Skeletal muscle cell (primary cell): ENCODE measurements around the gene ST6GAL1.

Source experiments
- DNase-seq: peaks from one replicate; pipeline ENCODE4 v3.0.0-alpha.2; 2010; ENCODE audit warnings: low read depth
- H3K4me3 ChIP-seq: 2 replicates; pipeline ENCODE4 v1.5.1; 2011; ENCODE audit warnings: low read depth, mild to moderate bottlenecking, control low read depth, low read length, moderate library complexity

The ST6GAL1 gene

DNA sequence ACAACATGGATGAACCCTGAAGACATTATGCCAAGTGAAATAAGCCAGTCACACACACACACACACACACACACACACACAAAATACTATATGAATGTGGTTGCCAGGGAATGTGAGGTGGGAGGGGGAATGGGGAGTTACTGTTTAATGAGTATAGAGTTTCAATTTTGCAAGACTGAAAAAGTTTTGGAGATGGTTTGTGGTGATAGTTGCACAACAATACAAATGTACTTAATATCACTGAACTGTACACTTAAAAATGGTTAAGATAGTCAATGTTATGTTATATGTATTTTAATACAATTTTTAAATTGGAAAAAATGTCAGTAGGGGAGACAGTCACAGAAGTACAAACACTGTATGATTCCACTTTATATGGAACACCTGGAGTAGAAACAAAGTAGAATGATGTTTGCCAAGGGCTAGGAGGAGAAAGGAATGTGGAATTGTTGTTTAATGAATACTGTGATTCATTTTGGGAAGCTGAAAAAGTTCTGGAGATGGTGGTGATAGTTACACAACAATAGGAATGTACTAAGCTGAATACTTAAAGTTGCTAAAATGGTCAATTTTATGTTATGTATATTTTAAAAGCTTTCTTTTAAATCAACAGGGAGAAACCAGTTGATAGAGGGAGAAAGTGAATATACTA, 132.3 kb downstream of the ST6GAL1 start:
- H3K4me3 ChIP-seq: no peak overlapping the region
- peak; percentile 81 for DNase-seq

GRCh38 chr3:187063286-187064121, 133.2 kb downstream of the ST6GAL1 start:
- no peak overlapping the region for H3K4me3 ChIP-seq
- DNase-seq: peak; percentile 32

DNA sequence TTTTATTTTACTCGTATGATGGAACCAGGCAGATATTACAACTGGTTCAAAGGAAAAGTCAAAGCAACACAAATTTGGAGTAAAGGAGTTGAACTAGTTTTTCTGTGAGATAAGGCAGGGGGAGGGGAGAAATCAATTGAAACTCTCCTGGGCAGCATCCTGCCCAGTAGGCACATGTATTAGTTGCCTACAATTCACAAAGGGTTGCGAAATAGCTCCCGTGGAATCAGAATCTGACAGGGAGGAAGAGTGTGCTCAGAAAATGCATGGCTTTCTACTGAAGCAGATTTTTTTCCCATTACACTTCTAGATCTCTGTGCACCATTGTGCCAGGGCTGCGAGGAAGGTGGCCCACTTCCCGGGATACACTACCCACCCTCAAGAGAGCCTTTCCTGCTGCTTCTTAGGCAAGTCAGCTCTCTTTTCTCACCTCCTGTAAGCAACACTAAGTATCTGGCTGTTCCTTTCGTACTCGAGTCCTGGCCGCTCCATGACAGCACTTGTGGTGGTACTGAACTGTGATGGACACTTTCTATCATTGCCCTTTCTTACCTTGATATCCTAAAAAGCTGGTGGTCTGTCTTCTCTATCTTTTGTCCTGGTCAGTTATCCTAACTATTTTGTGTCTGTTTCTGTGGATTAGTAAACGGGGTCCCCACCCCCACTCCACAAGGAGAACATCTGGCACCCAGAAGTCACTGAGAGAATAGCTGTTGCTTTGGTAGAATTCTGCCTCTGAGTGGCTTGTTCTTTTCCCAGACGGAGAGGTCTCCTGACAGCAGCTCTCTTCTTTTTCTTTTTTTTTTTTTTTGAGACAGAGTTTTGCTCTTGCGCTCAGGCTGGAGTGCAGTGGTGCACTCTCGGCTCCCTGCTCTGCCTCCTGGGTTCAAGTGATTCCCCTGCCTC, 134.1 kb downstream of the ST6GAL1 start:
- peak; percentile 23 for DNase-seq
- H3K4me3 ChIP-seq: no peak overlapping the region

DNA sequence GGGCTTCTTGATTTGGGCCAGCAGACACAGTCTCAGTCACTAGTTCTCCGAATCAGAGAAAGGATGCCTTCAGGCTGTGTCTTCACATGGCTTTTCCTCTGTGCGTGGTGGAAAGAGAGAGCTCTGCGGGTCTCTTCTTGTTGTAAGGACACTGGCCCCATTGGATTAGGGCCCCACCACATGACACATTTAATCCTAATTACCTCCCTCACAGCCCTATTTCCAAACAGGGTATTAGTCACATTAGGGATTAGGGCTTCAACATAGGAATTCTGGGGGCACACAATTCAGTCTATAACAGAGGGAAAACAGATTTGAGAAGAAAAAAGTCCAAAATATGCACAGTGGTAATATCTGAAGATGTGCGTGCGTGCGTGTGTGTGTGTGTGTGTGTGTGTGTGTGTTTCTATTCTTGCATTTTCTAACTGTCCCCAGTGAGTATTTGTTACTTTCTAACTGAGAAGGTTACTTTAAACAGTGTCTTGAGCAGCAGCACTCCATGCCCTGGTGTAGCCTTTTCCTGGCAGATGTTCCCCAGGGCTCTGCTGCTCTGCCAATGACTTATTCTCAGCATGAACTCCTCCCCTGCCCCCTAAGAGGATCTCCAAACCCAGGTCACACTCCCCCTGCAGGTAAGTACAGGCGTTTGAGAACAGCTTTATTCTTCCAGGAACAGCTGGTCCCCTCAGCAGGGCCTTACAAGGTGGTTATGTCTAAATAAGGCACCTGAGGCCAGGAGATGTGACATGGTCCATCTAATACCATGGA, 136.1 kb downstream of the ST6GAL1 start:
- no peak overlapping the region for H3K4me3 ChIP-seq
- peak; percentile 7 for DNase-seq

- DNase-seq: no peak
- no peak overlapping the region for H3K4me3 ChIP-seq
These were observed 138.5 kb downstream of the ST6GAL1 start for GRCh38 chr3:187068787-187069186.

- no peak for DNase-seq
- H3K4me3 ChIP-seq: no peak overlapping the region
These were observed 139.7 kb downstream of the ST6GAL1 start for GRCh38 chr3:187069857-187070516.

DNA sequence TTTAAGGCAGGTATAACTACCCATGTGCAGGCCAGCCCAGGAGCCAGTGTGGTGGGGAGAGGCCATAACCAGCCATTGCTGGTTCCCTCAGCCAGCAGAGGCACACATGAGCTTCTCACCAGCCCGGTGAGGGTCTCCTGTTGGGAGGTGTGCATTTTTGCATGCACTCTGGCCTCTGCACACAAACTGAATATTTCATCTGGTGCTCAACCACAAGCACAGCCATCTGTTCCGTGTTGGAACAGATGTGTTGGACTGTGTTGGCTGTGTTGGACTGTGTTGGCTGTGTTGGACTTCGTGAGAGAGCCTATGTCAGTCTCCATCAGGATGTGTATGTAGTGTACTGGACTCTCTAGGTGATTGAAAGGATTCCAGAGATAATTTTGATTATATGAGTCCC, 141.8 kb downstream of the ST6GAL1 start:
- DNase-seq: no peak
- no peak overlapping the region for H3K4me3 ChIP-seq

GRCh38 chr3:187072511-187072910, 142.2 kb downstream of the ST6GAL1 start:
- no peak for DNase-seq
- no peak overlapping the region for H3K4me3 ChIP-seq

GRCh38 chr3:187073581-187074098, 143.3 kb downstream of the ST6GAL1 start:
- H3K4me3 ChIP-seq: no peak overlapping the region
- DNase-seq: no peak

DNA sequence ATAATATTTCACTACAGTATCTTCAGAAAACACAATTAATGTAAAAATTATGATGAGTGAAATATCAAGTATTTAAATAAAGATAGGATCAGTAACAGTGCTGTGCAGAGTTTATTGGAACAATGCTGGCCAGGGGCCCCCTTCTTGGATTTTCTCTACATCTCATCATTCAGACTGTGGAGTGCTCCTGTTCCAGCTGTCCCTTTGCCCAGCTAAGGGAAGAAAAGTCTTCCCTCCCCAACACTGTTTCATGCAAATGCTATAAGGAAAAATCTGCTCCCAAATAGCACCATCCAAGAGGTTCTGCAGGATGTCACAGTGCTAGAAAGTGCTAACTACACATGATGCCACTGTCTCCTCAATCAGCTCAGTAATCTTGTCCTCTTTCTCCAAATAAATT, 144.5 kb downstream of the ST6GAL1 start:
- no peak for DNase-seq
- H3K4me3 ChIP-seq: no peak overlapping the region

- H3K4me3 ChIP-seq: no peak overlapping the region
- DNase-seq: no peak
These were observed 146.0 kb downstream of the ST6GAL1 start for GRCh38 chr3:187076297-187076696.

DNA sequence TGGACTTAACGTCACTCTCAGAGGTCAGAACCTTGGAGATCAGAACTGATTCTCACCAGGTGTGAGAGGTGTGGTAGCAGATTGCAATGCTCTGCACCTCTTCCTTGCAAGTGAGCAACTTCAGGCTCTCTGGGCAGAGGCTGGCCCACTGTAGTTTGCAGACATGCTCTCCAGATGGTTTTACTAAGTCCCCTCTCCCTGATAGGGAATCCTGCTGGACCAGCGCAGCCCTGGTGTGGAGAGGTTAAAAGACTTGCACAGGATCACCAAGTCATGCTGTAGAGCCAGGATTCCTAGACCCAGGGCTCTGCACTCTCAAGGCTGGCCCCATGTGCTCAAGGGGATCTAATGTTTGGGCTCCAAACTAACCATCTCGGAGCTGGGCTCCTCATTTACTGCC, 146.8 kb downstream of the ST6GAL1 start:
- no peak for DNase-seq
- H3K4me3 ChIP-seq: no peak overlapping the region

DNA sequence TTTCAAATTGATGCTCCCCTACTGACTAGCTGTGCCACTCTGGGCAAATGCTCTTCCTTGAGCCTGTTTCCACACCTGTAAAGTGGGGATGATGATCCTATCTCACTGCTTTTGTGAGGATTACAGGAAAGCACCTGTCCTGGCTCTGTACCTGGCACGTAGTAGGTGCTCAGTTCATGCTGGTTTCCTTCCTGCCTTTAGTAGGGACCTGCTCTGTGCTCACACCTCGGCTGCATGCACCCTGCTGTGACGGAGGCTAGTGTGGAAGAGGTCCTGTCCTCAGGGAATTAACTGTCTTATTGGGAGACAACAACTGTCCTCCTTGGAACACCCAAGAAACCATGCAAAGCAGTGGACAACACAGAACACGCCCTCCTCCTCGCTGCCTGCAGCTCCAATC, 147.2 kb downstream of the ST6GAL1 start:
- no peak for DNase-seq
- H3K4me3 ChIP-seq: no peak overlapping the region

DNA sequence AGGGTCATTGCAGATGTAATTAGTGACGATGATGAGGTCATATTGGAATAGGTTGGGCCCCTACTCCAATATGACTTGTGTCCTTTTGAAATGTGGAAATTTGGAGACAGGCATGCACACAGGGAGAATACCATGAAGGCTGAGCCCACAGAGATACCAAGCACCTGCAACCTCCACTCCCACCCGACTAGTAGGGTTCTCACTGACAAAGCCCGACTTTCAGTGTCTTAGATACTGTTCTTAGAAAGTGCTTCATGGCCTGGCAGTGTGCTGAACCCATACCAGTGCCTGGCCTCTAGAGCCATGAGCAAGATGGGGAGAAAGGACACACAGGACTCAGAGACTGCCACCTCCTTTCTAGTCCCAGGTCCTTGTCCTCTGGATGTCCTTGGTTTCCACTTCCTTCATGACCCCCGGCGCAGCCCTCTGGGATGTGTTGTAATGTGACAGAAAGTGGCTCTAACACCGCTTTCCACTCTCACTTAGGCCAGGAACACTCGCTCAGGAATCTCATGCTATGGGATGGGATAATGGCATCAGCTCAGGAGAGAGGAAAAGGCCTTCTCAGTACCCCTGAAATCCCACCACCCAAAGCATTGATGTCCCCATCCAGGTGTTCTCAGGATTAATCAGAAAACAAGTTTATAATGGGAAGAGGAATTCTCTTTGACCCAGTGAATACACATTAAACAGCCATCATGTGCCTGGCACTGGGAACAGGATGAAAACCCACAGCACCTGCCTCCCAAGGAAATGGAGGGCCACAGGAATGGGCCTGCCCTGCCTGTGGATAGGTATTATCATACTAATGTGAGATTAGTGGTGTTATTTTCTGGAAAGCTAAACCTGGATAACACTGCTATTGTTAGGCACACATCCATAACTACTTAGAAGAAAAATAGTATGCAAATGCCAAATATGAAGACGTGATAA, 149.0 kb downstream of the ST6GAL1 start:
- no peak overlapping the region for H3K4me3 ChIP-seq
- DNase-seq: no peak

GRCh38 chr3:187080799-187081450, 150.6 kb downstream of the ST6GAL1 start:
- H3K4me3 ChIP-seq: no peak overlapping the region
- DNase-seq: no peak

- no peak for DNase-seq
- no peak overlapping the region for H3K4me3 ChIP-seq
These were observed 152.5 kb downstream of the ST6GAL1 start for GRCh38 chr3:187082758-187083375.

DNA sequence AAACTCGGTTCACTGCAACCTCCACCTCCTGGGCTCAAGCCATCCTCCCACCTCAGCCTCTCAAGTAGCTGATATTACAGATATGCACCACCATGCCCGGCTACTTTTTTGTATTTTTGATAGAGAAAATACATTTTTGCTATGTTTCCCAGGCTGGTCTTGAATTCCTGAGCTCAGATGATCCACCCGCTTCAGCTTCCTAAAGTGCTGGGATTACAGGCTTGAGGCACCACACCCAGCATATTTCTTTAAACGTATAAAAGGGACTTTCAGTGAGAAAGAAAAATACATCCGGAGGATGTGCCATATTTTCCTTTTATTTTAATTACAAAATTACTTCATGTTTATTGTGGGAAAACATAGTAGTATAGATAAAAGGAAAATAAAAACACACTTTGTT, 153.8 kb downstream of the ST6GAL1 start:
- no peak overlapping the region for H3K4me3 ChIP-seq
- DNase-seq: no peak
